Measurements from ENCODE around the gene CEND1. TPM values are rescaled to one million over a fixed set of nuclear protein-coding genes. Genes with fewer than 3 reads are reported as not detected.

The CEND1 gene
- total RNA-seq, 2 experiments from 2014 or later = 0.94 to 1.0 TPM

Other genes starting within 250 kb of the CEND1 start
- gene LMNTD2, start 229.4 kb downstream of the CEND1 start, total RNA-seq = 1 to 10 TPM; 1.2 to 1.3 TPM
- gene RASSF7, start 229.1 kb downstream of the CEND1 start, total RNA-seq = 10 to 100 TPM in 1 of 2 experiments, 1 to 10 TPM in 1; 9.8 to 11.5 TPM
- 10 to 100 TPM; 42.3 to 44.3 TPM for gene PHRF1, start 213.6 kb downstream of the CEND1 start, total RNA-seq
- gene IRF7, start 174.1 kb downstream of the CEND1 start, total RNA-seq = 10 to 100 TPM; 60.6 to 61.2 TPM
- gene CDHR5, start 165.1 kb downstream of the CEND1 start, total RNA-seq = not detected
- not detected for gene SCT, start 162.9 kb downstream of the CEND1 start, total RNA-seq
- gene DRD4, start 152.8 kb downstream of the CEND1 start, total RNA-seq = under 1 TPM; 0.26 to 0.37 TPM
- 10 to 100 TPM; 46.1 to 49.7 TPM for gene DEAF1, start 94.9 kb downstream of the CEND1 start, total RNA-seq
- gene TMEM80, start 94.3 kb downstream of the CEND1 start, total RNA-seq = 1 to 10 TPM; 7.6 to 9.2 TPM
- 10 to 100 TPM; 13.3 to 15.9 TPM for gene EPS8L2, start 83.9 kb downstream of the CEND1 start, total RNA-seq
- 100 to 1,000 TPM; 231 to 243 TPM for gene TALDO1, start 42.6 kb downstream of the CEND1 start, total RNA-seq
- 10 to 100 TPM; 47.7 to 51.9 TPM for gene GATD1, start 12.6 kb downstream of the CEND1 start, total RNA-seq
- 10 to 100 TPM; 54.4 to 56.5 TPM for gene SLC25A22, start 8.2 kb upstream of the CEND1 start, total RNA-seq
- 10 to 100 TPM; 29.4 to 30.5 TPM for gene PIDD1, start 15.1 kb upstream of the CEND1 start, total RNA-seq
- 1,000 to 10,000 TPM; 3,139 to 3,274 TPM for gene RPLP2, start 19.9 kb upstream of the CEND1 start, total RNA-seq
- gene PNPLA2, start 28.8 kb upstream of the CEND1 start, total RNA-seq = 10 to 100 TPM; 32.7 to 34.7 TPM
- 1 to 10 TPM in 1 of 2 experiments, under 1 TPM in 1; 0.76 to 1.1 TPM for gene CRACR2B, start 37.8 kb upstream of the CEND1 start, total RNA-seq
- gene CD151, start 42.9 kb upstream of the CEND1 start, total RNA-seq = 10 to 100 TPM; 47.3 to 51.1 TPM
- gene POLR2L, start 52.4 kb upstream of the CEND1 start, total RNA-seq = 100 to 1,000 TPM; 121 to 134 TPM
- 10 to 100 TPM; 12.8 to 16.2 TPM for gene TSPAN4, start 52.8 kb upstream of the CEND1 start, total RNA-seq
- gene CHID1, start 120.7 kb upstream of the CEND1 start, total RNA-seq = 10 to 100 TPM; 73.1 to 81.6 TPM
- 10 to 100 TPM; 26.3 to 30.3 TPM for gene AP2A2, start 135.8 kb upstream of the CEND1 start, total RNA-seq
- gene MUC6, start 246.6 kb upstream of the CEND1 start, total RNA-seq = not detected

Measured in activated naive CD8-positive, alpha-beta T cell treated with anti-CD3 and anti-CD28 coated beads for 36 hours (primary cell).